CD4-positive, CD25-positive, alpha-beta regulatory T cell (primary cell): Measurements from ENCODE around the gene PELI1. TPM values are rescaled to one million over a fixed set of nuclear protein-coding genes. Genes with fewer than 3 reads are reported as not detected.

Experiments
- ATAC-seq, 2 donors: fragments of 150-1000 bp; cut with Tn5 transposase; one replicate each; pipeline ENCODE4 v1.10.0; 2021; ENCODE audit warnings: low read depth in 2 of 2, moderate number of reproducible peaks in 2 of 2, moderate library complexity in 1 of 2
- DNase-seq, 3 donors: peaks; one replicate each; pipeline versions ENCODE4 v3.0.0 to v3.0.0-alpha.2; 2012 to 2022; ENCODE audit warnings: mixed read lengths in 1 of 3
- H3K27ac ChIP-seq: one replicate; pipeline ENCODE4 v1.7.0; 2013; ENCODE audit warnings: mild to moderate bottlenecking, low read length; ENCODE audit not compliant: insufficient read depth, poor library complexity, severe bottlenecking
- H3K27me3 ChIP-seq: one replicate; pipeline ENCODE4 v1.7.0; 2013; ENCODE audit warnings: low read length; ENCODE audit not compliant: control insufficient read depth, insufficient read depth
- H3K36me3 ChIP-seq: one replicate; pipeline ENCODE4 v1.7.0; 2013; ENCODE audit warnings: mild to moderate bottlenecking, low read length, moderate library complexity; ENCODE audit not compliant: control insufficient read depth, insufficient read depth
- H3K4me1 ChIP-seq: 2 replicates; pipeline ENCODE4 v1.7.0; 2013; ENCODE audit warnings: mild to moderate bottlenecking, low read length; ENCODE audit not compliant: insufficient read depth, control insufficient read depth, poor library complexity, severe bottlenecking
- H3K4me3 ChIP-seq: one replicate; pipeline ENCODE4 v1.7.0; 2013; ENCODE audit warnings: low read depth, mild to moderate bottlenecking, low read length, moderate library complexity
- H3K9me3 ChIP-seq, 2 experiments: 1 replicate in 1 of 2; 2 replicates in 1 of 2; pipeline ENCODE4 v1.7.0; 2013; ENCODE audit warnings: low read length in 2 of 2, mild to moderate bottlenecking in 1 of 2, moderate library complexity in 1 of 2; ENCODE audit not compliant: control insufficient read depth in 2 of 2
- H3K27ac Mint-ChIP-seq, 3 donors: one replicate each; pipeline ENCODE4 v1.8.0; 2020 to 2022; ENCODE audit warnings: mild to moderate bottlenecking in 3 of 3, mixed read lengths in 3 of 3, moderate library complexity in 2 of 3
- H3K27me3 Mint-ChIP-seq: one replicate; pipeline ENCODE4 v1.8.0; 2022; ENCODE audit warnings: mild to moderate bottlenecking, mixed read lengths
- H3K36me3 Mint-ChIP-seq: one replicate; pipeline ENCODE4 v1.8.0; 2020; ENCODE audit warnings: mixed read lengths
- H3K4me1 Mint-ChIP-seq, 4 donors: one replicate each; pipeline ENCODE4 v1.8.0; 2020 to 2022; ENCODE audit warnings: mixed read lengths in 4 of 4, mild to moderate bottlenecking in 1 of 4
- H3K4me3 Mint-ChIP-seq, 4 donors: one replicate each; pipeline ENCODE4 v1.8.0; 2020 to 2022; ENCODE audit warnings: mild to moderate bottlenecking in 4 of 4, mixed read lengths in 4 of 4, moderate library complexity in 3 of 4
- H3K9me3 Mint-ChIP-seq, 7 donors: one replicate each; pipeline ENCODE4 v1.8.0; 2020 to 2022; ENCODE audit warnings: mixed read lengths in 7 of 7, mild to moderate bottlenecking in 3 of 7, moderate library complexity in 2 of 7
- polyA plus RNA-seq, 4 donors: library from polyadenylated mRNA; unstranded; fragments of 300-500 nt; fragmentation: Illumina TruSeq; gene quantifications; one replicate each; pipeline ENCODE4 v1.2.3, GENCODE V29; 2021
- total RNA-seq: library from RNA; stranded (reverse); gene quantifications from one replicate; pipeline ENCODE4 v1.2.3, GENCODE V29; 2022

The PELI1 gene
- total and polyA plus RNA-seq, 5 donors from 2014 or later: 32.9 to 405 (median 34.2) TPM

GRCh38 chr2:64168201-64168600, 24.0 kb upstream of the PELI1 start:
- Histone ChIP-seq H3K4me1 (no peaks in the 10 kb centered on the region), H3K27ac (no peak overlapping the region), H3K27me3 (no peaks in the 10 kb centered on the region), H3K4me3 (no peak overlapping the region), H3K9me3 (no peaks in the 10 kb centered on the region), H3K36me3 (no peaks in the 10 kb centered on the region)
- Mint-ChIP-seq H3K36me3 (no peaks in the 10 kb centered on the region), H3K4me1 (peaks cover 0 to 9% (median 3%) of the 10 kb centered on the region in 4 donors), H3K9me3 (no peaks in the 10 kb centered on the region), H3K27me3 (no peaks in the 10 kb centered on the region), H3K4me3 (no peak overlapping the region), H3K27ac (peak overlapping the region in 1 of 3 donors; percentile 54)
- DNase-seq: no peak
- ATAC-seq: no peak

DNA sequence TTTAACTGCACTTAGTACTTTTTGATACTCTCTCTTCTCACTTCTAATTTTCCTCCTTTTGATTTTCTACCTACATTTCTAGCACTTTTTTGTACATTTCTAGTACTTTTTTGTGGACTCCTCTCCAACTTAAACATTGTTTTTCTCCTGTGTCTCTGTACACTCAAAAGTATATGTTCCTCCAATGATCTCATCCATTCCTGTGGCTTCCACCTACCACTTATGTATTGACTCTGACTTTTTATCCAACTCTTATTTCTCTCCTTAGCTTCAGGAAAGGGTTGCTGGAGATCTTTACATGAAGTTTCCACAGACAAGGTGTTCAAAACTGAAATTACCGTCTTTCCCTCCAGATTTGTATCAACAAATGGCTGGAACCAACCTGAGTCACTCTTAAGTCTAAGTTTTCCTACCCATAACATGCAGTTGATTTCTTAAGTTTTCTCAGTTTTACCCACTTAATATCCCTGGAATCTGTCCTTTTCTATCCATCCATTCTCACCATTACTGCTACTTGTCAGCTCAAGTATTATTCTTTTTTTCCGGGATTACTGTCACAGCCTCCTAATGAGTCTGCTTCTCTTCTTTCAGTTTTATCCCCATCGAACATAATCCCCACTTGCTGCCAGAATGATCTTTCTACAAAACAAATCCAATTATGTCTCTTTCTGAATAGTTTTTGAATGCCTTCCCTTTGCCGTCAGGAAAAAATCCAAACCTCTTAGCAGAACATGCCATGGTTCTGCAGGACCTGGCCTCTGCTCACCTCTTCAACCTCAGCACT, 22.6 kb upstream of the PELI1 start:
- H3K9me3 ChIP-seq: no peaks in the 10 kb centered on the region
- DNase-seq (no peak), ATAC-seq (no peak)
- no peak overlapping the region for H3K4me3 ChIP-seq
- Mint-ChIP-seq H3K4me3 (no peak overlapping the region), H3K36me3 (no peaks in the 10 kb centered on the region), H3K27ac (no peak overlapping the region), H3K4me1 (peaks cover 0 to 9% (median 3%) of the 10 kb centered on the region in 4 donors), H3K9me3 (no peaks in the 10 kb centered on the region), H3K27me3 (no peaks in the 10 kb centered on the region)
- no peak overlapping the region for H3K27ac ChIP-seq
- no peaks in the 10 kb centered on the region for H3K36me3 ChIP-seq
- no peaks in the 10 kb centered on the region for H3K27me3 ChIP-seq
- H3K4me1 ChIP-seq: no peaks in the 10 kb centered on the region

- no peak for ATAC-seq
- no peaks in the 10 kb centered on the region for H3K27me3 Mint-ChIP-seq
Measured at GRCh38 chr2:64166212-64166611, 22.0 kb upstream of the PELI1 start.

DNA sequence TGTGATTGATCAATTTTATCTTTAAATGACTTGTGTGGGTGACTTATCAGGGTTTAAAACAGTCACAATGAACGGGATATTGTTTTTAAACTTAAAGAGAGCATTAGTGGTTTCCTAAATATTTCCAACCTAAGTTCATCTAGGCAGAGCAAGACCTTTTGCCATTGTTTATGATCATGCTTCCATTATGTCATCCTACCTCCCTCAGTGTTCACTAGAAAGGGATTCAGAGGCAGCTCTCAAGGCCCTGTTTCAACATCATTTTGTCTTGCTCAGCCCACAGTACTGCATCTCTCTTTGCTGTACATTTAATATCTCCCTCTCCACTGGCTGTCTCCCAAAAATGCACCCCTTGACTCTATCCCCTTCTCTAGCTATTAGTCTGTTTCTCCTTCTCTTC, 21.5 kb upstream of the PELI1 start:
- H3K27ac ChIP-seq: no peak overlapping the region
- no peaks in the 10 kb centered on the region for H3K9me3 ChIP-seq
- no peaks in the 10 kb centered on the region for H3K36me3 Mint-ChIP-seq
- no peaks in the 10 kb centered on the region for H3K36me3 ChIP-seq
- H3K27me3 Mint-ChIP-seq: no peaks in the 10 kb centered on the region
- peaks cover 0 to 9% (median 3%) of the 10 kb centered on the region in 4 donors for H3K4me1 Mint-ChIP-seq
- H3K27me3 ChIP-seq: no peaks in the 10 kb centered on the region
- no peak overlapping the region for H3K27ac Mint-ChIP-seq
- DNase-seq: no peak
- H3K4me3 Mint-ChIP-seq: no peak overlapping the region
- no peaks in the 10 kb centered on the region for H3K9me3 Mint-ChIP-seq
- no peak for ATAC-seq
- H3K4me1 ChIP-seq: no peaks in the 10 kb centered on the region
- no peak overlapping the region for H3K4me3 ChIP-seq

More at GRCh38 chr2:64166212-64166611, 22.0 kb upstream of the PELI1 start:
- peaks cover 0 to 9% (median 3%) of the 10 kb centered on the region in 4 donors for H3K4me1 Mint-ChIP-seq
- H3K27ac Mint-ChIP-seq: no peak overlapping the region
- Histone ChIP-seq H3K27ac (no peak overlapping the region), H3K4me3 (no peak overlapping the region), H3K9me3 (no peaks in the 10 kb centered on the region), H3K27me3 (no peaks in the 10 kb centered on the region), H3K4me1 (no peaks in the 10 kb centered on the region), H3K36me3 (no peaks in the 10 kb centered on the region)
- DNase-seq: no peak
- no peaks in the 10 kb centered on the region for H3K9me3 Mint-ChIP-seq
- no peak overlapping the region for H3K4me3 Mint-ChIP-seq
- no peaks in the 10 kb centered on the region for H3K36me3 Mint-ChIP-seq

DNA sequence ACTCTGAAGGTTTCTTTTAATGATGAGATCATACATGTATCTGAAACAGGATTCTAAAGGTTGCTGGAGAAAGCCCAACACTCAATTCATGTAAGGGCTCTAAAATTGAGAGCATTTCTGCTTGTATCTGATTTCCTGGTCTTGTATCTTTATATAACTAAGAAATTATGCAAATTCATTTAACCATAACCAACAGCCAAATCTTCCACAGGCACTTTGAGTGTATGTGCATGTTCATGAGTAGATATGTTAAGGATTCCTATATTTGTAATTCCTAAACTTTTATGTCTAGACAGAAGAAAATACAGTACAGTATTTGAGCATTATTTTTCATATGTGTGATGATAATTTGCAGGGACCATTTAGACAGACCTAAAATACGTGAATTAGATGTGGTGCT, 20.4 kb upstream of the PELI1 start:
- DNase-seq (no peak), ATAC-seq (no peak)
- Histone ChIP-seq H3K36me3 (no peaks in the 10 kb centered on the region), H3K27me3 (no peaks in the 10 kb centered on the region), H3K4me3 (no peak overlapping the region), H3K4me1 (no peaks in the 10 kb centered on the region), H3K27ac (no peak overlapping the region), H3K9me3 (no peaks in the 10 kb centered on the region)
- no peaks in the 10 kb centered on the region for H3K9me3 Mint-ChIP-seq
- peaks cover 0 to 9% (median 3%) of the 10 kb centered on the region in 4 donors for H3K4me1 Mint-ChIP-seq
- H3K27me3 Mint-ChIP-seq: no peaks in the 10 kb centered on the region
- no peak overlapping the region for H3K27ac Mint-ChIP-seq
- no peaks in the 10 kb centered on the region for H3K36me3 Mint-ChIP-seq
- no peak overlapping the region for H3K4me3 Mint-ChIP-seq

DNA sequence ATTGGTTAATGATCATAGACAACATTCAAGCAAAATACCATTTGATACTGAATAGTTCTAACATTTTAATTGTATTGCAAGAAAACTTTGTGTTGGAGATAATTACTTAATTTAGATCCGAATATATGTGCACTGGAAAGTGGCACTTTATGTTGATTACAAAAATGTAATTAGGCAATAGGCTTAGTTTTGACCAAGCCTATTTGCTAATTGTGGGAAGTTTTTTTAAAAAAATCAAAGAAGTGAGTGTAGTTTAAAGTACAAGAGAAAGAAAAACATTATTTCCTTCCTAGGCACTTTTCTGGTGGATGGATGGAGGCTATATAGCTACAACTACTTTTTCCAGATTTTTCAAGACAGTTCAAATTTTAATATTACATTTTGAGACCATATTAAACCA, 18.3 kb upstream of the PELI1 start:
- Mint-ChIP-seq H3K9me3 (peaks cover 0 to 1% (median 0%) of the 10 kb centered on the region in 7 donors), H3K27ac (no peak overlapping the region), H3K27me3 (no peaks in the 10 kb centered on the region), H3K36me3 (no peaks in the 10 kb centered on the region), H3K4me1 (peaks cover 0 to 2% (median 0%) of the 10 kb centered on the region in 4 donors), H3K4me3 (no peak overlapping the region)
- Histone ChIP-seq H3K27ac (no peak overlapping the region), H3K27me3 (no peaks in the 10 kb centered on the region), H3K4me3 (no peak overlapping the region), H3K9me3 (no peaks in the 10 kb centered on the region), H3K36me3 (no peaks in the 10 kb centered on the region), H3K4me1 (no peaks in the 10 kb centered on the region)
- ATAC-seq: no peak
- DNase-seq: no peak

- H3K27me3 ChIP-seq: no peaks in the 10 kb centered on the region
- no peak overlapping the region for H3K4me3 Mint-ChIP-seq
- no peak for DNase-seq
- H3K27ac ChIP-seq: no peak overlapping the region
- no peak overlapping the region for H3K4me3 ChIP-seq
- H3K9me3 Mint-ChIP-seq: peaks cover 0 to 1% (median 0%) of the 10 kb centered on the region in 7 donors
- ATAC-seq: no peak
- H3K27ac Mint-ChIP-seq: no peak overlapping the region
- H3K36me3 ChIP-seq: no peaks in the 10 kb centered on the region
- peaks cover 4% of the 10 kb centered on the region for H3K27me3 Mint-ChIP-seq
- H3K4me1 Mint-ChIP-seq: peaks cover 0 to 2% (median 0%) of the 10 kb centered on the region in 4 donors
- H3K36me3 Mint-ChIP-seq: no peaks in the 10 kb centered on the region
- H3K4me1 ChIP-seq: no peaks in the 10 kb centered on the region
- H3K9me3 ChIP-seq: no peaks in the 10 kb centered on the region
Measured at GRCh38 chr2:64157792-64158191, 13.6 kb upstream of the PELI1 start.

GRCh38 chr2:64153811-64154210, 9.6 kb upstream of the PELI1 start:
- no peak overlapping the region for H3K4me3 Mint-ChIP-seq
- DNase-seq (no peak), ATAC-seq (no peak)
- Histone ChIP-seq H3K27ac (no peak overlapping the region), H3K4me3 (no peak overlapping the region), H3K4me1 (no peaks in the 10 kb centered on the region), H3K36me3 (no peaks in the 10 kb centered on the region), H3K9me3 (no peaks in the 10 kb centered on the region), H3K27me3 (no peaks in the 10 kb centered on the region)
- no peak overlapping the region for H3K27ac Mint-ChIP-seq
- peaks cover 0 to 1% (median 0%) of the 10 kb centered on the region in 7 donors for H3K9me3 Mint-ChIP-seq
- H3K4me1 Mint-ChIP-seq: peaks cover 0 to 11% (median 7%) of the 10 kb centered on the region in 4 donors
- H3K27me3 Mint-ChIP-seq: peaks cover 5% of the 10 kb centered on the region
- H3K36me3 Mint-ChIP-seq: no peaks in the 10 kb centered on the region
